IPS-15b (cell line): Measurements from ENCODE around the gene GLB1L3.
"Not testable (repeated sequence)": the region's sequence is repeated elsewhere in the genome, so short reads cannot be mapped to it uniquely, and the experiment has no call there.

Experiments used
- H3K27me3 ChIP-seq: one replicate; pipeline ENCODE4 v1.6.1; 2013; ENCODE audit warnings: low read length; ENCODE audit not compliant: control insufficient read depth, insufficient read depth
- H3K36me3 ChIP-seq: one replicate; pipeline ENCODE4 v1.6.1; 2013; ENCODE audit warnings: low read length; ENCODE audit not compliant: control insufficient read depth, insufficient read depth
- H3K4me1 ChIP-seq: one replicate; pipeline ENCODE4 v1.6.1; 2013; ENCODE audit warnings: mild to moderate bottlenecking, low read length; ENCODE audit not compliant: control insufficient read depth, insufficient read depth
- H3K4me3 ChIP-seq: one replicate; pipeline ENCODE4 v1.5.1; 2013; ENCODE audit warnings: low read depth, low read length
- H3K9ac ChIP-seq: one replicate; pipeline ENCODE4 v1.6.1; 2013; ENCODE audit warnings: low read depth, mild to moderate bottlenecking, low read length
- H3K9me3 ChIP-seq: one replicate; pipeline ENCODE4 v1.6.1; 2013; ENCODE audit warnings: mild to moderate bottlenecking, low read length; ENCODE audit not compliant: control insufficient read depth, insufficient read depth

Gene GLB1L3

DNA sequence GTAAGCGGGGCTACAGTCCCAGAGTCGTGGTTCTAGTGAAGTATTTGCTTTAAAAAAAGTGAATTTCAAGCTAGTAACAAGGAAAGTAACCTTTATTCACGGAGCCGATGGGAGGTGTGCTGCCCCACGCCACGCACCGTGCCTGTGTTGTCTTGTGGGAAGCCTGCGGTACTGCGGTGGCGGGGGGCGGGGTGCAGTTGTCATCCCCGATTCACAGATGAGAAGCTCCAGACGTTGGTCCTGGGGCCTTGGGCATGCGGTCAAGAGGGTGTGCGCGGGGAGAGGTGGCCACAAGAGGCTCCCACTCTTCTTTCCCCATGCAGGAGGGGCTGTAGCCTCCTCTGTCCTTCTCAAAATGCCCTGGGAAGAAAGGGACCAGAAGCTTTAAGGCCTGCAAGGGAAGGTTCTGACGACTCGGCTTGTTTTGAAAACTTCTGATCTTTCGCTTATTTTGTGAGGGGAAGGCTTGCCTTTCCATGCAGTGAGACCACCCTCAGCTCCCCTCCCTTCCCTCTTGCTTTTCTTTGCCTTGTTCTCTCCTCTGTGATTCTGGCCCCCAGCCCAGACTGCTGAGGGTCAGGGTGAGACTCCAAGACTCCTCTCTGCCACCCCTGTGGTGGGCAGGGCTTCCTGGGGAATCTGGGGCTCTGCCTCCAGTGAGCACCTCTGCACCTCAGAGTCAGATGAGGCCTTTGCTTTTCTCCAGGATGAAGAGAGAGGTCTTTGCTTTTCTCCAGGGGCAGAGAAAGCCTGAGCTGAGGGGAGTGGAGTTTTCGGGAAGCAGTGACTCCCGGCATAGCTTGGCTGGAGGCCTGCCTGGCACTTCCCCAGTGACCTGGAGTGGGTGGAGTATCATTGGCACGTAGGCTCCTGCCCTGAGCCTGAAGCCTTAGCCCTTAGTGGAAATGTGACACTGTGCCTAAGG, 6.2 kb downstream of the GLB1L3 start:
- H3K36me3 ChIP-seq: peaks cover 7% of the 10 kb centered on the region
- H3K9ac ChIP-seq: no peak overlapping the region
- H3K4me1 ChIP-seq: no peaks in the 10 kb centered on the region
- no peaks in the 10 kb centered on the region for H3K9me3 ChIP-seq
- H3K27me3 ChIP-seq: no peaks in the 10 kb centered on the region
- no peak overlapping the region for H3K4me3 ChIP-seq

DNA sequence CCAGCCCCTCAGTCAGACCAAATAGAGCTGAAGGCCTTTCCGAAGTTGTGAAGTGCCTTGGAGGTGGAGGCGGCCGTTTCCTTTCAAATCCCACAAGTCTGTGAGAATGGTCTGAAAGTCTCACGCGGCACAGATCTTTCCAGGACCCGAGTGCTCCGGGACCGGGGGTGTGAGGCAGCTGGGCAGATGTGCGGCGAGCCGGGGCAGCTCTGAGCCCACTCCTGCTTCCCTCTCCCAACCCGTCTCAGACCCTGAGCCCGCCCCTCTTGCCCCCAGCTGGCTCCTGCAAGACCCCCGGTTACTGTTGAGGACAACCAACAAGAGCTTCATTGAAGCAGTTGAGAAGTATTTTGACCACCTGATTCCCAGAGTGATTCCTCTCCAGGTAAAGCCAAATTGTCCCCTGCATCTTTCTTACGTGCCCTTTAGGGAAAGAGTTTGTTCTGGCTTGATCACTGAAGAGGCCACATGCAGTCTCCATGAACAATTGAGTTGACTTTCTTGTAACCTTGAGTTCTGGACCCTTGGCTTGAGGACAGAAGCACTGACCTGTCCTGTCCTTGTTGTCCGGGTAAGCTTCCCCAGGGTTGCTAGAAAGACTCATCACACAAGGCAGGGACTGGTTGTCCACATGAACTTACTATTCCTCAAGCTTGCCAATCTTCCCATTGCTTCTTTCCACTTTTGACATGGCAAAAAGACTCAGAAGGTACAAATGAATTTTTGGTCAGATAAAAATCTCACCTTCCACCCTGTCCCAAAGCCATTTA, 7.5 kb downstream of the GLB1L3 start:
- Histone ChIP-seq H3K36me3 (peaks cover 7% of the 10 kb centered on the region), H3K27me3 (no peaks in the 10 kb centered on the region), H3K4me3 (no peak overlapping the region), H3K9me3 (no peaks in the 10 kb centered on the region), H3K4me1 (no peaks in the 10 kb centered on the region), H3K9ac (no peak overlapping the region)

DNA sequence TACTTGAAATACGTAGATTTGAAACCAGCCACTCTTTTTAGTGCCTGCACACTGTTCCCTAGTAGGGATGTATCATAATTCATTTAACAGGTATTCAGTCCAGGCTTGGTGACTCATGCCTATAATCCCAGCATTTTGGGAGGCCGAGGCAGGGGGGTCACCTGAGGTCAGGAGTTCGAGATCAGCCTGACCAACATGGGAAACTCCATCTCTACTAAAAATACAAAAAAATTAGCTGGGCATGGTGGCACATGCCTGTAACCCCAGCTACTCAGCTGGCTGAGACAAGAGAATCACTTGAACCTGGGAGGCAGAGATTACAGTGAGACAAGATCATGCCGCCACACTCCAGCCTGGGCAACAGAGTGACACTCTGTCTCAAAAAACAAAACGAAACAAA, 8.2 kb downstream of the GLB1L3 start:
- not testable (repeated sequence) for H3K4me1 ChIP-seq, H3K9me3 ChIP-seq, H3K27me3 ChIP-seq, H3K36me3 ChIP-seq, H3K9ac ChIP-seq, H3K4me3 ChIP-seq

DNA sequence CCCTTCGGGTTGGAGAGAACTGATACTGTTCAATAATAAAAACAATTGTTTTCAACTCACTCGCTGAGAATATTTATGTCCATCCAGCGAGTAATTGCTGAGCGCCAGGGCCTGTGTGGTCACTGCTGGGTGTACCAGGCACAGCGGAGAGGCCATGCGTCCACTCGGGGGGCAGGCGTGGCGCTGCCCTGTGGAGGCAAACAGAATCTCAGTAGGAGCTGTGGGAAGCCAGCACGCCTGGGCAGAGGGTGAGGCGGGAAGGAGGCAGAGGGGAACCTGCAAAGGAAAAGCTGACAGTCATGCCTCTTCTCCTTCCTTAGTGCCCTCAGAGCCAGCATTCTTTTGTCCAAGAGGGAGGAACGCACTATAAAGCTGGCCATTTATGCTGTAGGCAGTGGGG, 11.4 kb downstream of the GLB1L3 start:
- no peaks in the 10 kb centered on the region for H3K27me3 ChIP-seq
- H3K9me3 ChIP-seq: no peaks in the 10 kb centered on the region
- no peak overlapping the region for H3K4me3 ChIP-seq
- H3K36me3 ChIP-seq: peaks cover 7% of the 10 kb centered on the region
- H3K9ac ChIP-seq: no peak overlapping the region
- H3K4me1 ChIP-seq: no peaks in the 10 kb centered on the region

GRCh38 chr11:134288486-134288885, 12.3 kb downstream of the GLB1L3 start:
- no peak overlapping the region for H3K4me3 ChIP-seq
- no peak overlapping the region for H3K9ac ChIP-seq
- H3K9me3 ChIP-seq: no peaks in the 10 kb centered on the region
- no peaks in the 10 kb centered on the region for H3K4me1 ChIP-seq
- H3K27me3 ChIP-seq: no peaks in the 10 kb centered on the region
- H3K36me3 ChIP-seq: peaks cover 7% of the 10 kb centered on the region

DNA sequence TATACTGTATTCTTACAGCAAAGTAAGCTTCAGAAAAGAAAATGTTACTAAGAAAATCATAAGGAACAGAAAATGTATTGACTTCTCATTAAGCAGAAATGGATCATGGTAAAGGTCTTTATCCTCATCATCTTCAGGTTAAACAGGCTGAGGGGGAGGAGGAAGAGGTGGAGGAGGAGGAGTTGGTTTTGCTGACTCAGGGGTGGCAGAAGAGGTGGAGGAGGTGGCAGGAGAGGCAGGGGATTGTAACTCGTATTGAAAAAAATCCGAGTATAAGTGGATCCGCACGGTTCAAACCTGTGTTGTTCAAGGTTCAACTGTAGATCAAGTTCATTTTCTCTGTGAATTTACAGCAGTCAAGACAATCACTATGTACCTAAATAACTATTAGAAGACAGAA, 13.0 kb downstream of the GLB1L3 start:
- Histone ChIP-seq H3K27me3 (no peaks in the 10 kb centered on the region), H3K36me3 (peaks cover under 1% of the 10 kb centered on the region), H3K4me1 (no peaks in the 10 kb centered on the region), H3K9ac (no peak overlapping the region), H3K9me3 (no peaks in the 10 kb centered on the region), H3K4me3 (no peak overlapping the region)

DNA sequence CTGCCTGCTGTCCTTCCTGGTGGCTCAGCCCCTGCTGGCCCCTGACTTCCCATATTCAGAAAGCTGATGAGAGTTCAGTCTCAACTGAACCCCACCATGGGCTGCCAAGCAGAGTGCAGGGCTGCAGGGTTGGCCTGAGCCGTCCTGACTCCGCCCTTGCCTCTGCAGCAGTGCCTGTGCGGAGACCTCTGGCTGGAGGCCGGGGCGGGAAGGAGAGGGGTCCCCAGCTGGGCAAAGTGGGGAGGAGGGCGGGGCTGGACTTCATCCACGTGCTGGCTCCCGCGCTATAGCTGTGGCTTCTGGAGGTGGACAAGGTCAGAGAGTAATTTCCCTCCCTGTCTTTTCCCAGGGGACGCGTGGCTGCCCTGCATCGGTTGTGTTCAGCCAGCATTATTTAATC, 13.6 kb downstream of the GLB1L3 start:
- no peaks in the 10 kb centered on the region for H3K27me3 ChIP-seq
- H3K9ac ChIP-seq: no peak overlapping the region
- no peaks in the 10 kb centered on the region for H3K36me3 ChIP-seq
- H3K9me3 ChIP-seq: no peaks in the 10 kb centered on the region
- no peaks in the 10 kb centered on the region for H3K4me1 ChIP-seq
- no peak overlapping the region for H3K4me3 ChIP-seq

DNA sequence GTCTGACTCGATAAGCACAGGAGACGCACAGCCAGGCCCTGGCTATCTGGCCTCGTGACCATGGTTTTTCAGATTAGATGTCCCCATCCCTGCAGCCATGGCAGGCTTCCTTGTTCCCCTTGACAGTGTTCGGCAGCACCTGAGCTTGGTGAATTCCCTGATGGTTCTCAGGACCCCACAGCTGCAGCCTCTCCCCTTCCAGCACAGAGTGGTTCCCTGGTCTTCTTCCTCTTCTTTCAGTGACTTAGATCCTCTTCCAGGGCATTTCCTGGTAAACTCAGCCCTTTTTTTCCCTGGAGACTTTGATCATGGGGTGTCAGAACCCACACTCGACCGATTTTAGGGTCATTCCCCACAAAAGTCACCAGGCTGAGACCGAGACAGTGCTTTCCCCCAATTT, 14.5 kb downstream of the GLB1L3 start:
- H3K4me3 ChIP-seq: no peak overlapping the region
- no peaks in the 10 kb centered on the region for H3K9me3 ChIP-seq
- H3K4me1 ChIP-seq: no peaks in the 10 kb centered on the region
- no peak overlapping the region for H3K9ac ChIP-seq
- no peaks in the 10 kb centered on the region for H3K36me3 ChIP-seq
- H3K27me3 ChIP-seq: no peaks in the 10 kb centered on the region

GRCh38 chr11:134291196-134291595, 15.0 kb downstream of the GLB1L3 start:
- Histone ChIP-seq H3K4me1 (no peaks in the 10 kb centered on the region), H3K4me3 (no peak overlapping the region), H3K9ac (no peak overlapping the region), H3K36me3 (no peaks in the 10 kb centered on the region), H3K27me3 (no peaks in the 10 kb centered on the region), H3K9me3 (no peaks in the 10 kb centered on the region)

GRCh38 chr11:134292661-134293060, 16.5 kb downstream of the GLB1L3 start:
- H3K9me3 ChIP-seq: no peaks in the 10 kb centered on the region
- no peaks in the 10 kb centered on the region for H3K4me1 ChIP-seq
- H3K4me3 ChIP-seq: no peak overlapping the region
- no peaks in the 10 kb centered on the region for H3K36me3 ChIP-seq
- no peaks in the 10 kb centered on the region for H3K27me3 ChIP-seq
- no peak overlapping the region for H3K9ac ChIP-seq

DNA sequence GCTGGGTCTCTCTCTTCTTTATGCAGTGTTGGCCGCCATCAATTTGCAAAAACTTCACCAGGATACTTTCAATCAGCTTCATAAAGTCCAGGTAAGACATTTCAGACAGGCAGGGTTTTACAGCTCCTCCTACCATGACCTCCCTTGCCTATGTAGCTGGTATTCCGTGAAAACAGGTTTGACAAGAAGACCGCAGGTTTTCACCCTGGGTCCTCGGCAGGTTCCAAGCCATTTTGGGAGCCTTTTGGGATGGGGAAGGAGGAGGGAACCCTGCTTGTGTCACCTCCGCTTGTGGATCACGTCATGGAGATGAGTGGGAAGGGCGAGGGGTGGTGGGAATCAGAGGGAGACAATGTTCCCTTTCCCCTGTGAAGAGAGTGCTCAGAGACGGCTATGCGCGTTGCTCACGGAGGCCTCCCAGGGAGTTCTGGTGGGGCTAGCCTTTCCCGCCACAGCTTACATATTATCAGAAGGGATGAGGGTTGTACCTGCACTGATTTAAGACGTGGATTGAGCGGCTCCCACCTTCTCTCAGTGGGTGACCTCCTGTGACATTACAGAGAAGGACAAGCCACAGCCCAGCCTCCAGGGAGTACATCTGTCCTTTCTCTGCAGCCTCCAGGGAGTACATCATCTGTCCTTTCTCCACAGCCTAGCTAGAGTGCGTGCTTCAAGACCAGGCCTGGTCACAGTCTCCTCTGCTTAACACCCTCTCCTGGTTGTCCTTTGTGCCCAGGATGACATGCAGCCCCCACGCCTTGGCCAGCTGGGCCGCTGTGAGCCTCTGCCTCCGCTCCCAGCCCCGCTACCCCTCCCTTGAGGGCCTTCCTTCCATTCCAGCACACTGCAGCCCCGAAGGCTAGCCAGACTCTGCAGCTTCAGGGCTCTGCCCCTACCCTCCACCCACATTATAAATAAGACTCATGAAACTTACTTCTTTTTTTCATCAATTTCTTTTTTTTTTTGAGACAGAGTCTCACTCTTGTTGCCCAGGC, 17.2 kb downstream of the GLB1L3 start:
- Histone ChIP-seq H3K36me3 (no peaks in the 10 kb centered on the region), H3K4me1 (no peaks in the 10 kb centered on the region)

More for the DNA sequence above, 17.2 kb downstream of the GLB1L3 start:
- Histone ChIP-seq H3K4me3 (no peak overlapping the region), H3K9ac (no peak overlapping the region), H3K9me3 (no peaks in the 10 kb centered on the region), H3K27me3 (no peaks in the 10 kb centered on the region)
